GM23338 (cell line): ENCODE data around the gene SIRPG. TPM values are rescaled to one million over a fixed set of nuclear protein-coding genes. Genes with fewer than 3 reads are reported as not detected.

ENCODE experiments used
- ATAC-seq: fragments of 200-7000 bp; cut with Tn5 transposase; 3 replicates; pipeline ENCODE4 v1.9.1; 2020
- DNase-seq: peaks from one replicate; pipeline ENCODE4 v3.0.0-alpha.2; 2015; ENCODE audit warnings: low spot score
- H2AFZ ChIP-seq: fragments of 200-600 bp; sonication (generic); 2 replicates; pipeline ENCODE4 v1.8.0; 2016; ENCODE audit warnings: antibody characterized with exemption, mild to moderate bottlenecking, moderate library complexity
- H3F3A ChIP-seq: fragments of 200-600 bp; sonication (generic); replicated peaks from 2 replicates; pipeline ENCODE4 v1.8.0; 2017; ENCODE audit warnings: antibody characterized with exemption, mixed run types, low read depth
- H3K27ac ChIP-seq: fragments of 200-600 bp; sonication (generic); 2 replicates; pipeline ENCODE4 v1.6.1; 2016; ENCODE audit warnings: low read depth
- H3K27me3 ChIP-seq: fragments of 200-600 bp; sonication (generic); 2 replicates; pipeline ENCODE4 v1.8.0; 2016; ENCODE audit warnings: mild to moderate bottlenecking, mixed run types, moderate library complexity; ENCODE audit not compliant: insufficient read depth
- H3K36me3 ChIP-seq: fragments of 200-600 bp; sonication (generic); 2 replicates; pipeline ENCODE4 v1.8.0; 2016; ENCODE audit warnings: mild to moderate bottlenecking; ENCODE audit not compliant: insufficient read depth
- H3K4me1 ChIP-seq: fragments of 200-600 bp; sonication (generic); 2 replicates; pipeline ENCODE4 v1.8.0; 2016; ENCODE audit warnings: mild to moderate bottlenecking, moderate library complexity; ENCODE audit not compliant: insufficient read depth
- H3K4me2 ChIP-seq: fragments of 200-600 bp; sonication (generic); 2 replicates; pipeline ENCODE4 v1.7.1; 2017; ENCODE audit warnings: mixed run types
- H3K4me3 ChIP-seq: fragments of 200-600 bp; sonication (generic); 2 replicates; pipeline ENCODE4 v1.6.1; 2016; ENCODE audit warnings: mixed run types
- H3K79me2 ChIP-seq: fragments of 200-600 bp; sonication (generic); replicated peaks from 2 replicates; pipeline ENCODE4 v1.8.0; 2017; ENCODE audit warnings: mild to moderate bottlenecking; ENCODE audit not compliant: insufficient read depth
- H3K9me2 ChIP-seq: fragments of 200-600 bp; sonication (generic); 2 replicates; pipeline ENCODE4 v1.8.0; 2017; ENCODE audit not compliant: insufficient read depth
- H4K20me1 ChIP-seq: fragments of 200-600 bp; sonication (generic); replicated peaks from 2 replicates; pipeline ENCODE4 v1.8.0; 2017; ENCODE audit warnings: mild to moderate bottlenecking; ENCODE audit not compliant: insufficient read depth
- H3K27ac Mint-ChIP-seq: 2 replicates; pipeline ENCODE4 v1.8.0; 2020; ENCODE audit warnings: inconsistent platforms, mild to moderate bottlenecking, moderate library complexity, mixed read lengths
- H3K27me3 Mint-ChIP-seq: 3 replicates; pipeline ENCODE4 v1.8.0; 2022; ENCODE audit warnings: low read depth, mild to moderate bottlenecking, moderate library complexity, mixed read lengths, inconsistent platforms; ENCODE audit not compliant: insufficient read depth, poor library complexity
- H3K36me3 Mint-ChIP-seq: 3 replicates; pipeline ENCODE4 v1.8.0; 2021; ENCODE audit warnings: low read depth, mild to moderate bottlenecking, inconsistent platforms, moderate library complexity, mixed read lengths
- H3K4me1 Mint-ChIP-seq: 3 replicates; pipeline ENCODE4 v1.8.0; 2020; ENCODE audit warnings: mild to moderate bottlenecking, inconsistent platforms, mixed read lengths
- H3K4me3 Mint-ChIP-seq: 3 replicates; pipeline ENCODE4 v1.8.0; 2021; ENCODE audit warnings: moderate library complexity, mild to moderate bottlenecking, inconsistent platforms, mixed read lengths
- H3K9me3 Mint-ChIP-seq: 3 replicates; pipeline ENCODE4 v1.8.0; 2020; ENCODE audit warnings: moderate library complexity, mild to moderate bottlenecking, inconsistent platforms, mixed read lengths
- CREB1 ChIP-seq: fragments of 250-450 bp; sonication (Bioruptor Pico); IDR thresholded peaks from 2 replicates; pipeline ENCODE4 v1.5.0; 2020; ENCODE audit warnings: low read depth, mild to moderate bottlenecking, moderate library complexity
- CTCF ChIP-seq, 2 experiments: fragments of 200-600 bp in 1 of 2; sonication (generic) in 1 of 2; conservative IDR thresholded peaks; 2 replicates each; pipeline versions ENCODE4 v1.5.1 to v1.6.1; 2016 to 2017; ENCODE audit warnings: antibody characterized with exemption in 2 of 2, low read depth in 2 of 2, mild to moderate bottlenecking in 2 of 2, moderate library complexity in 1 of 2
- ETS1 ChIP-seq: IDR thresholded peaks from 2 replicates; pipeline ENCODE4 v1.6.1; 2016; ENCODE audit warnings: antibody characterized with exemption
- EZH2 ChIP-seq: fragments of 200-600 bp; sonication (generic); IDR thresholded peaks from one replicate; pipeline ENCODE4 v1.8.0; 2017; ENCODE audit warnings: antibody characterized with exemption, mild to moderate bottlenecking, low read depth; ENCODE audit not compliant: unreplicated experiment
- NANOG ChIP-seq: IDR thresholded peaks from 2 replicates; pipeline ENCODE4 v1.6.1; 2016; ENCODE audit warnings: antibody characterized with exemption, borderline replicate concordance
- ZNF331 ChIP-seq: fragments of 250-450 bp; sonication (Bioruptor Pico); IDR thresholded peaks from 2 replicates; pipeline ENCODE4 v1.5.0; 2020; ENCODE audit warnings: low read depth, mild to moderate bottlenecking, moderate library complexity
- ZNF462 ChIP-seq: fragments of 250-450 bp; sonication (Bioruptor Pico); IDR thresholded peaks from 2 replicates; pipeline ENCODE4 v1.5.0; 2020; ENCODE audit warnings: mild to moderate bottlenecking, moderate library complexity
- polyA plus RNA-seq: library from polyadenylated mRNA; unstranded; fragments of >200 nt; fragmentation: Nextera tagmentation; extraction: Ambion mirVana; gene quantifications from 2 replicates; pipeline ENCODE4 v1.2.1, GENCODE V29; 2016
- total RNA-seq: library from RNA; depleted of rRNA; stranded (reverse); fragments of >200 nt; shearing (Covaris generic); gene quantifications from 2 replicates; pipeline ENCODE4 v1.2.3, GENCODE V29; 2014

SIRPG gene
- total and polyA plus RNA-seq, 2 experiments from 2014 or later: not detected

GRCh38 chr20:1654996-1655395 lies 2.6 kb downstream of the SIRPG start:
- H3K4me3 Mint-ChIP-seq: no peak overlapping the region
- peaks cover 2% of the 10 kb centered on the region for H3K27me3 Mint-ChIP-seq
- no peak for DNase-seq
- TF ChIP-seq EZH2 (no peak), ZNF331 (no peak), NANOG (no peak), ETS1 (no peak), ZNF462 (no peak), CTCF (conservative IDR thresholded peaks at IDR 0.05; ENCODE audit: low read depth in 2 of 2) (no peak), CREB1 (CRISPR knock-in tag) (no peak)
- no peak overlapping the region for H3K27ac Mint-ChIP-seq
- Histone ChIP-seq H3K27ac (no peak overlapping the region), H3K9me2 (no peaks in the 10 kb centered on the region; the same call in 1 of the 2 replicates), H3K27me3 (no peaks in the 10 kb centered on the region), H3K36me3 (no peaks in the 10 kb centered on the region), H4K20me1 (no peaks in the 10 kb centered on the region), H3K4me2 (no peak overlapping the region), H3F3A (no peaks in the 10 kb centered on the region), H3K4me3 (no peak overlapping the region), H3K79me2 (no peaks in the 10 kb centered on the region), H2AFZ (no peak overlapping the region), H3K4me1 (no peaks in the 10 kb centered on the region)
- no peaks in the 10 kb centered on the region for H3K9me3 Mint-ChIP-seq
- H3K36me3 Mint-ChIP-seq: no peaks in the 10 kb centered on the region
- ATAC-seq: no peak
- H3K4me1 Mint-ChIP-seq: no peaks in the 10 kb centered on the region
